ENCODE results near the gene ASCL1. TPM values are rescaled to one million over a fixed set of nuclear protein-coding genes. Genes with fewer than 3 reads are reported as not detected.

ASCL1 gene
- total RNA-seq, 4 donors from 2014 or later, result not detected

GRCh38 chr12:102953221-102953620 lies 4.3 kb upstream of the ASCL1 start:
- DNase-seq (ENCODE audit: low spot score in 2 of 2), result no peak
- TF ChIP-seq POLR2A (IDR thresholded peaks at IDR 0.05) (no peak), EP300 (IDR thresholded peaks at IDR 0.05) (no peak), POLR2AphosphoS5 (IDR thresholded peaks at IDR 0.05) (no peak), CTCF (IDR thresholded peaks at IDR 0.05) (no peak)
- no peaks in the 10 kb centered on the region for H3K36me3 ChIP-seq
- H3K27ac ChIP-seq, result no peak overlapping the region
- no peaks in the 10 kb centered on the region for H3K9me3 ChIP-seq
- H3K4me1 ChIP-seq, result peaks cover 17% of the 10 kb centered on the region
- no peak overlapping the region for H3K4me3 ChIP-seq
- peaks cover 87% of the 10 kb centered on the region for H3K27me3 ChIP-seq

- WGBS, result 44% methylated on average over 1 of the region's 1 CpG
- Histone ChIP-seq H3K27me3 (peaks cover 96% of the 10 kb centered on the region), H3K9me3 (no peaks in the 10 kb centered on the region), H3K4me3 (no peak overlapping the region), H3K4me1 (peaks cover 22% of the 10 kb centered on the region), H3K27ac (no peak overlapping the region), H3K36me3 (no peaks in the 10 kb centered on the region)
- TF ChIP-seq CTCF (IDR thresholded peaks at IDR 0.05) (no peak), POLR2A (IDR thresholded peaks at IDR 0.05) (no peak), EP300 (IDR thresholded peaks at IDR 0.05) (no peak), POLR2AphosphoS5 (IDR thresholded peaks at IDR 0.05) (no peak)
- DNase-seq (ENCODE audit: low spot score in 2 of 2), result no peak
Observed at GRCh38 chr12:102954134-102954533, 3.3 kb upstream of the ASCL1 start.

GRCh38 chr12:102955926-102956737 lies 1.3 kb upstream of the ASCL1 start:
- H3K27ac ChIP-seq, result no peak overlapping the region
- H3K9me3 ChIP-seq, result no peaks in the 10 kb centered on the region
- H3K4me3 ChIP-seq, result no peak overlapping the region
- no peak for TF ChIP-seq POLR2A (IDR thresholded peaks at IDR 0.05)
- TF ChIP-seq POLR2AphosphoS5 (IDR thresholded peaks at IDR 0.05), result no peak
- no peak for TF ChIP-seq CTCF (IDR thresholded peaks at IDR 0.05)
- TF ChIP-seq EP300 (IDR thresholded peaks at IDR 0.05), result no peak
- H3K27me3 ChIP-seq, result peaks cover 100% of the 10 kb centered on the region
- no peaks in the 10 kb centered on the region for H3K36me3 ChIP-seq
- 3% methylated on average over 40 of the region's 50 CpGs for WGBS
- DNase-seq (ENCODE audit: low spot score in 2 of 2), result no peak
- peaks cover 22% of the 10 kb centered on the region for H3K4me1 ChIP-seq

- Histone ChIP-seq H3K4me3 (peak overlapping the region; percentile 48), H3K27me3 (peaks cover 100% of the 10 kb centered on the region), H3K27ac (no peak overlapping the region), H3K36me3 (no peaks in the 10 kb centered on the region), H3K4me1 (peaks cover 26% of the 10 kb centered on the region), H3K9me3 (no peaks in the 10 kb centered on the region)
- 11% methylated on average over 19 of the region's 19 CpGs for WGBS
- no peak for TF ChIP-seq CTCF (IDR thresholded peaks at IDR 0.05)
- TF ChIP-seq EP300 (IDR thresholded peaks at IDR 0.05), result no peak
- TF ChIP-seq POLR2A (IDR thresholded peaks at IDR 0.05), result no peak
- TF ChIP-seq POLR2AphosphoS5 (IDR thresholded peaks at IDR 0.05), result no peak
- DNase-seq (ENCODE audit: low spot score in 2 of 2), result no peak
Observed at GRCh38 chr12:102956738-102957327, 641 bp upstream of the ASCL1 start.

GRCh38 chr12:102958073-102958829 lies 777 bp downstream of the ASCL1 start:
- H3K4me3 ChIP-seq, result peak overlapping the region; percentile 48

More at GRCh38 chr12:102958073-102958829, 777 bp downstream of the ASCL1 start:
- Histone ChIP-seq H3K9me3 (no peaks in the 10 kb centered on the region), H3K4me1 (peaks cover 28% of the 10 kb centered on the region), H3K27me3 (peaks cover 98% of the 10 kb centered on the region), H3K36me3 (no peaks in the 10 kb centered on the region), H3K27ac (no peak overlapping the region)
- no peak for DNase-seq (ENCODE audit: low spot score in 2 of 2)
- WGBS, result 3% methylated on average over 41 of the region's 83 CpGs
- TF ChIP-seq POLR2AphosphoS5 (IDR thresholded peaks at IDR 0.05) (no peak), EP300 (IDR thresholded peaks at IDR 0.05) (no peak), CTCF (IDR thresholded peaks at IDR 0.05) (no peak), POLR2A (IDR thresholded peaks at IDR 0.05) (no peak)
